KOPT-K1 (cell line): ENCODE results near the gene GOSR2.

Source experiments
- H3K27ac ChIP-seq: fragments of 200-600 bp; sonication (generic); 2 replicates; pipeline ENCODE4 v1.5.1; 2016; ENCODE audit warnings: antibody characterized with exemption, mild to moderate bottlenecking, low read depth, low read length; ENCODE audit not compliant: poor library complexity, severe bottlenecking
- H3K36me3 ChIP-seq: fragments of 200-600 bp; sonication (generic); 2 replicates; pipeline ENCODE4 v1.5.1; 2017; ENCODE audit warnings: antibody characterized with exemption, mild to moderate bottlenecking, low read length, moderate library complexity; ENCODE audit not compliant: insufficient read depth
- H3K9me3 ChIP-seq: fragments of 200-600 bp; sonication (generic); 2 replicates; pipeline ENCODE4 v1.5.1; 2017; ENCODE audit warnings: antibody characterized with exemption, low read length, mild to moderate bottlenecking; ENCODE audit not compliant: insufficient read depth, poor library complexity, severe bottlenecking

GOSR2 gene

GRCh38 chr17:46935658-46936266 lies 12.8 kb downstream of the GOSR2 start:
- no peaks in the 10 kb centered on the region for H3K9me3 ChIP-seq
- peaks cover 99% of the 10 kb centered on the region for H3K36me3 ChIP-seq
- no peak overlapping the region for H3K27ac ChIP-seq

- Histone ChIP-seq H3K9me3 (no peaks in the 10 kb centered on the region), H3K27ac (no peak overlapping the region), H3K36me3 (peaks cover 63% of the 10 kb centered on the region)
These were observed 17.9 kb downstream of the GOSR2 start for GRCh38 chr17:46940692-46941404.

GRCh38 chr17:46942441-46943217 lies 19.7 kb downstream of the GOSR2 start:
- Histone ChIP-seq H3K9me3 (no peaks in the 10 kb centered on the region), H3K36me3 (peaks cover 46% of the 10 kb centered on the region), H3K27ac (no peak overlapping the region)

DNA sequence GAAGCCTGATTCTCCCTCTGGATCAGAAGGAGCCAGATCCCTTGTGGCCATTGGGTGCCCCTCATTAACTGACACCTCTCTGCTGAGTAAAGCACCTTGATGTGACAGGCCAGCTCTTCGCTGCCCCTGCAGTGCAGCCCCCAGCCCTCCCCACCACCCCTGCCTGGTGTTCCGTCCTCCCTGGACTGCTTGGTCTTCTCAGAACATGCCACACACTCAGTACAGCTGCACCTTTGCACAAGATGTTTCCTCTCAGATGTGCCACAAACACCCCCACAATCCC lies 20.2 kb downstream of the GOSR2 start:
- Histone ChIP-seq H3K9me3 (no peaks in the 10 kb centered on the region), H3K27ac (no peak overlapping the region), H3K36me3 (peaks cover 41% of the 10 kb centered on the region)

DNA sequence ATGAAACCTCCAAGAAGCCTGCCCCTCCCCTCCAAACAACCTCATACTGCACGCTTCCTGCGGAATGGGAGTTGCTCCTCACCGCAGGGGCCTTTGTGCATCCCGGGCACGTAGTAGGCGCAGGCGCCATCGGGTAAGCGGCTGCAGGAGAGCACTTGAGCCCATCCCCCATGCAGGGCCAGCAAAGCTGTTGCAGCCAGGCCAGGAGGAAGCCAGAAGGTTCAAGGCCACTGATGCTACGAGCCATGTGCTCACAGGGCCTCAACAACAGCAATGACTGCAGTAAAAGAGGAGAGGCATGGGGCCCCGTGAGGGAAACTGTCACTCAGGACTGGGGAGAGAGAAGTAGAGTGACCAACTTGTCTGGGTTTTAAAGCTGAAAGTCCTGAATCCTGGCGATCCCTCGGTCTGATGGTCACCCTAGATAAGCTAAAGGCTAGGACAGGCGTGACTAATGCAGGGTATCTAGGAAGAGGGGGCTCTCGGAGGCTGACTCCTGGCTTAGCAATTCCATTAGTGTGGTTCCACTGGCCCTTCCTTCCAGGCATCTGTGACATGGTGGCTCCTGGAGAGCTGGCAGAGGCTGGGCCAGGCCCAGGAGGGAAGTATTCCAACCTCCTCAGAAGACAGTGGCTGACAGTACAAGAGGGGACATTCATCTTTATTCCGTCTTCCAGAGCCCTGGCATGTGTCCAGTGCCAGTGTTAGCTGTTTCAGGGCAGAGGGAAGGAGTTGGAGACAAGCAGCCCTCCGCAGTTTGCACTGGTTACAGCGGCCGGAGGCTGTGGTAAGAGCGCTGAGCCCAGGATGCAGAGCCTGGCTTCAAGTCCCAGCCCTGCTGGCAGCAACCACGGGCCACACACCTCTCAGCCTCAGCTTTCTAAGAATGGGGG lies 20.8 kb downstream of the GOSR2 start:
- Histone ChIP-seq H3K27ac (no peak overlapping the region), H3K36me3 (peaks cover 35% of the 10 kb centered on the region)

DNA sequence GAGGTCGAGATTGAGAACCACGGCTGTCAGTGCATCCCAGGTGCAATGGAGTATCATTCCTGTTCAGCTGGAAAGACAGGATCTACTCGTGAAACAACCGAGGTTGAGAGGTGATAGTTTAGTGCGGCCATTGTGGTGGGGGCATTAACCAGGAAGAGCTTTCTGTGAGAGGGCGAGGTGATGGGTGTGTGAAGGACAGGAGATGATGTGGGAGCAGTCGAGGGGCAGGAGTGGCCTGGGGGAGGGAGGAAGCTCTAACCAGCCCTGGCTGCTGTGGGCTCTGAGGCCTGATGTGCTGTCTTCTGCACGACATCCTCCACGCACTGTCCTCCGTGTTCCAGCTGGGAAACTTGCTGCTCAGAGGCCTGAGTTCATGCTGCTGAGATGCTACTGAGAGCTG lies 22.0 kb downstream of the GOSR2 start:
- H3K27ac ChIP-seq: no peak overlapping the region
- H3K36me3 ChIP-seq: peaks cover 23% of the 10 kb centered on the region
- no peaks in the 10 kb centered on the region for H3K9me3 ChIP-seq

More for the DNA sequence above, 20.8 kb downstream of the GOSR2 start:
- H3K9me3 ChIP-seq: no peaks in the 10 kb centered on the region

DNA sequence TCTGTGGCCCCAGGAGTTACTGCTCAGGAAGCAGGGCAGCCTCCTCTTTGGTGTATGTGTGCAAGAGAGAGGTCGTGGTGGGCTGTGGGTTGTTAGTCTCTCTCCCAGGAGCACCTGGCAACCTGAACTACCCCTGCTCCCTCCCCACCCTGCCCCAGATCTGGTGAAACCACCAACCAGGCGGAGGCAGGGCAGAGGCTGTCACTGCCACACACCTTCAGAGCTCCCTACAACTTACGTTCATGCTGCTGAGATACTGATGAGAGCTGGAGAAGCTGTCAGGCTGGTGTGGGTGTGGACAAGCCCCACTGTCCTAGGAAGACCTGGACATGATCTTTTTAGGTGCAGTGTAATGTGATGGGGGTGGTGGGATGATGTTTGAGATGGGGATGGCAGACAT lies 24.3 kb downstream of the GOSR2 start:
- H3K27ac ChIP-seq: no peak overlapping the region
- H3K9me3 ChIP-seq: no peaks in the 10 kb centered on the region
- peaks cover 3% of the 10 kb centered on the region; the same call in 1 of the 2 replicates for H3K36me3 ChIP-seq

DNA sequence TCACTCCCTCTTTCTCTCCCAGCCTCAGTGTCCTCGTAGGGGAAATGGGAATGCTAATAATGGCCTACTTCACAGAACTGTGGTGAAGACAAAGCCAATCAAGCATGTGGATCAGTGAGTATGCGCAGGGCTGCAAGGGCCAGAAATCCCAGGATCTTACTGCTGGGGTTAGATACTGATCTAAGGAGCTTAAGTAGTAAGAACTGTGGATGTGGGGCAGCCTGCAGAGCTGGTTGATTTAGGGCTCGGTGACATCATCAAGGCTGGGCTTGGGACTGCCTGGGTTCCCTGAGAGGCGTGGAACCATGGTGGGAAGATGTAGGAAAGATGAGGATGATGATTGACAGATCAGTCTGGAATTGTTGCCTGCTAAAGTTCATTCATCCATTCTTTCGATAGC lies 25.6 kb downstream of the GOSR2 start:
- no peaks in the 10 kb centered on the region for H3K36me3 ChIP-seq

GRCh38 chr17:46949291-46950174 lies 26.6 kb downstream of the GOSR2 start:
- H3K27ac ChIP-seq: no peak overlapping the region
- no peaks in the 10 kb centered on the region for H3K36me3 ChIP-seq
- H3K9me3 ChIP-seq: no peaks in the 10 kb centered on the region

More for the DNA sequence above, 25.6 kb downstream of the GOSR2 start:
- Histone ChIP-seq H3K9me3 (no peaks in the 10 kb centered on the region), H3K27ac (no peak overlapping the region)

DNA sequence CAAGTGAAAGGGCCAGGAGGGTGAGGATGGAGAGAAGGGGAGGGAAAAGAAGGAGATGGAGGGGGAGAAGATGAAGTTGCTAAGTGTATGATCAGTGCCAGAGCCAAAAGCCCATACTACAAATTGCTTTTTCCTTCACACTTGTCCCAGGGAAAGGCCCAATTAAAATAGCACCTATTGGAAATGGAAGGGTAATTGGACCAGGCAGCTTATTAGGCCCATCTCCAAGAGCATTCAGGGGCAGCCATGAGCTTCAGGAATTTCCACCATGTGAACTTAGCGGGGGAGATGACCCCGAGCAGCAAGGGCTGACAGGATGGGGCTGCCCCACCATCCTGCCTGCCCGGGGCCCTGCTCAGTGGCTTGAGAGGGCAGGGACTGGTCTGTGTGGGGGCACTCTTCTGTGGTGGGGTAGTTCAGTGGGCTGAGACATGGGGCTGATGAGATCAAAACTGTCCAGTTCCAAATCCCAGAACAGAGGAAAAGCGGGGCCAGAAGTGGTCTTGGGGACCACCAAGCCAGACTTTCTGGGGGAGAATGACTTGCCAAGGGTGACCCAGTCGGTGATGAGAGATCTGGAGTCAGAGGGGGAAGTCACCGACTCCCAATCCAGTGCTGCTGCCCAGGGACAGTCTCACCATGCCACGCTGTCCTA lies 27.5 kb downstream of the GOSR2 start:
- no peaks in the 10 kb centered on the region for H3K36me3 ChIP-seq
- H3K27ac ChIP-seq: no peak overlapping the region
- H3K9me3 ChIP-seq: no peaks in the 10 kb centered on the region

DNA sequence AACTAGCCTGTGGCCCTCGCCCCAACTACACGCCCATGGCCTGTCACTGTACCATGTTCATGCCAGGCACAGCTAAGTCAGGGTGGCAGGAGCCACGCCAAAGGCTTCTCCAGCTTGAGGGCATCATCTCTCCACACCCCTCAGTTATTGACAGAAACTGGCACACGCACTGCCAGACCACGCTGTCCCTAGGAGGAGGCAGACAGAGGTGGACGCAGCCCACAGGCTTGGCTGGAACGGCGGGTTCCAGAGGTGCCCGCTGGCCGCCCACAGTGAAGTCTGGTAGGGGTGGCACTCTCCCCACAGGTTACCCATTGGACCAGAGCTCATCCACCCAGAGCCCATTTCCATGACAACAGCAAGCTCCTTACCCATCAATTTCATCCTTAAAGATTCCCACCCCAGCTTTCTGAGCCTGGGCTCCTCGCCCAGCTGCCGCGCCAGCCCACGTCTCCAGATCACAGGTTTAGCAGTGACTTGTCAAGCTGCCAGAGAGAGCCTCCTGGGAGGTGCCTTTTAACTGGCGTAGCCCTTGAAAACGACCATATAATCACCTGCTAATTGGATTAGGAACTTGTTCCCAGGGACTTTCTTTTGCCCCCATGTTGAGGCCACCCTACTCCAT lies 28.1 kb downstream of the GOSR2 start:
- no peak overlapping the region for H3K27ac ChIP-seq
- no peaks in the 10 kb centered on the region for H3K9me3 ChIP-seq
- H3K36me3 ChIP-seq: no peaks in the 10 kb centered on the region

DNA sequence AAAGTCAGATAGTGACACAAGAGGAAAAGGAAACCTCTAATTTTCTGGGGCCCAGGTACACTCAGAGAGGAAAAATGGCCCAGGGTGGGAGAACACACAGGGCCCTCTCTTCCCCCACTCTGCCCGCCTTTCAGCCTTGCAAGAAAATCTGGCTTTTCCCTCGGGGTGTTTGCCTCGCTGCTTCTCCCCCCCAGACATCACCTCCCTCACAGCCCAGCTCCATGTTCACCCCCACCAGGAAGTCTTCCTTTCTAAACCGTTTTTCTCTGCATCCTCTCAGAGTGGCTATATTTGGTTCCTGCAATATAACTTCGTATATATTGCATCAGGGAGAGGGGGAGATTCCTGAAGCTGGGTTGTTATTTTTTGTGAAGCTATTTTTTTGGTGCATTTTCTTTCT lies 28.7 kb downstream of the GOSR2 start:
- Histone ChIP-seq H3K27ac (no peak overlapping the region), H3K36me3 (no peaks in the 10 kb centered on the region), H3K9me3 (no peaks in the 10 kb centered on the region)

DNA sequence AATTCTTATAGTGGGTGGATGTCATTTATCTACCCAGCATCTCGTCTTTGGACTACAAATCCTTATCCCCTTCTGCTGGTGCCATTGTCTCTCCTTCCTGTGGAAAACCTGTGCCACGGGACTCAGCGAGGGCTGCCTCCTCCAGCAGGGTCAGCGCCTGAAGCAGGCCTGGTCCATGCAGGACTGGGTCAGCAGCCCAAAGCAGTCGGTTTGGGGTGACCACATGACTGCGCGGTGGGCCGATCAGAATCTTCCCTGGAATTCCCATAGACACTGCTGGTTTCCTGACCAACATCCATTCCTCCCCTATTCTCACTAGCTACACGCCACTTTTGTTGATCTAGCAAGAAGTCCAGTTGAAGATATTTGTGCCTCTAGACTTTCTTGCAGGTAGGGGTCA lies 29.2 kb downstream of the GOSR2 start:
- no peaks in the 10 kb centered on the region for H3K9me3 ChIP-seq
- H3K36me3 ChIP-seq: no peaks in the 10 kb centered on the region
- H3K27ac ChIP-seq: no peak overlapping the region
